H1 (cell line): ENCODE measurements around the gene ZNF77. TPM values are rescaled to one million over a fixed set of nuclear protein-coding genes. Genes with fewer than 3 reads are reported as not detected.

Source experiments
- KDM4A ChIP-seq: IDR thresholded peaks from one replicate; pipeline ENCODE4 v1.7.1; 2012; ENCODE audit warnings: low read depth, mild to moderate bottlenecking, moderate library complexity, low read length, inconsistent platforms; ENCODE audit not compliant: severe bottlenecking
- POLR2A ChIP-seq, 2 experiments: IDR thresholded peaks; 1 replicate in 1 of 2; 2 replicates in 1 of 2; pipeline ENCODE4 v1.6.1; 2011; ENCODE audit warnings: low read depth in 2 of 2, low read length in 2 of 2, mild to moderate bottlenecking in 2 of 2; ENCODE audit errors: control extremely low read depth in 1 of 2
- RXRA ChIP-seq: IDR thresholded peaks from 2 replicates; pipeline ENCODE4 v1.6.1; 2011; ENCODE audit warnings: low read depth, mild to moderate bottlenecking, low read length, moderate library complexity; ENCODE audit not compliant: insufficient read depth
- SRF ChIP-seq: IDR thresholded peaks from 2 replicates; pipeline ENCODE4 v1.6.1; 2011; ENCODE audit warnings: mild to moderate bottlenecking, low read depth, low read length, moderate library complexity
- polyA plus RNA-seq, 7 experiments: library from polyadenylated mRNA; depleted of rRNA in 3 of 7; stranded (reverse) in 5 of 7; unstranded in 2 of 7; fragments of >200 nt in 5 of 7; fragments of 200-250 nt in 2 of 7; gene quantifications; 1 replicate in 5 of 7; 2 replicates in 1 of 7; 4 replicates in 1 of 7; pipeline versions ENCODE4 v1.2.1 to v1.2.3, GENCODE V29; 2011 to 2013; ENCODE audit warnings: missing spikeins in 2 of 7, mixed read lengths in 2 of 7
- total RNA-seq: library from RNA; stranded (reverse); fragmentation: NEBNext Ultra II Directional; extraction: Animal tissue kit (Norgen Biotek cat#: 25700); gene quantifications from 2 replicates; pipeline ENCODE4 v1.2.1, GENCODE V29; 2021
- TF ChIP-seq, protein P1 (sequence below): IDR thresholded peaks from 2 replicates; pipeline ENCODE4 v1.6.1; 2012; ENCODE audit warnings: inconsistent platforms

Gene ZNF77
- total and polyA plus RNA-seq, 2 of the 8 experiments (the other 6 are each of a cell fraction or from before 2014, with no cell fraction given) = 2.9 to 4.7 TPM

DNA sequence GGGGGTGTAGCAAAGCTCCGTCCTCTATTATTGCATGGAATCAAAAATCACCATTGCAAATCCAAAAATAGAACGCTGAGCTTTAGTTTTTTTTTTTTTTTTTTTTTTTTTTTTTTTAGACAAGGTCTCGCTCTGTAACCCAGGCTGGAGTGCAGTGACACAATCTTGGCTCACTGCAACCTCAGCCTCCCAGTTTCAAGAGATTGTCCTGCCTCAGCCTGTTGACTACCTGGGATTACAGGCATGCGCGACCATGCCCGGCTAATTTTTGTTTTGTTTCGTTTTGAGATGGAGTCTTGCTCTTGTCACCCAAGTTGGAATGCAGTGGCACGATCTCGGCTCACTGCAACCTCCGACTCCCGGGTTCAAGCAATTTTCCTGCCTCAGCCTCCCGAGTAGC is 15.3 kb upstream of the ZNF77 start (continued):
- TF ChIP-seq POLR2A (IDR thresholded peaks at IDR 0.05; ENCODE audit: control extremely low read depth in 1 of 2, low read depth in 2 of 2, low read length in 2 of 2) (no peak), KDM4A (no peak), RXRA (no peak), SRF (no peak)
- TF ChIP-seq, protein P1, sequence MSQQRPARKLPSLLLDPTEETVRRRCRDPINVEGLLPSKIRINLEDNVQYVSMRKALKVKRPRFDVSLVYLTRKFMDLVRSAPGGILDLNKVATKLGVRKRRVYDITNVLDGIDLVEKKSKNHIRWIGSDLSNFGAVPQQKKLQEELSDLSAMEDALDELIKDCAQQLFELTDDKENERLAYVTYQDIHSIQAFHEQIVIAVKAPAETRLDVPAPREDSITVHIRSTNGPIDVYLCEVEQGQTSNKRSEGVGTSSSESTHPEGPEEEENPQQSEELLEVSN = no peak
